ENCODE data around the gene RASSF5.
A peak's percentile ranks its signal among the peaks of the same experiment; 100 is the strongest.

The RASSF5 gene

GRCh38 chr1:206510371-206510770 is 3.0 kb downstream of the RASSF5 start:
- Histone ChIP-seq H3K4me1 (ENCODE audit: insufficient read depth, low read length) (no peaks in the 10 kb centered on the region), H3K27me3 (ENCODE audit: insufficient read depth, low read length, poor library complexity) (peaks cover 5% of the 10 kb centered on the region), H3K4me2 (ENCODE audit: insufficient read depth, low read length) (no peak overlapping the region)

GRCh38 chr1:206511362-206512057 is 4.2 kb downstream of the RASSF5 start:
- H3K4me3 ChIP-seq (ENCODE audit: low read depth in 1 of 2, low read length in 2 of 2), result no peak overlapping the region
- H3K9me3 ChIP-seq (ENCODE audit: insufficient read depth, low read length, severe bottlenecking), result no peaks in the 10 kb centered on the region
- H3K4me1 ChIP-seq (ENCODE audit: insufficient read depth, low read length), result no peaks in the 10 kb centered on the region
- no peaks in the 10 kb centered on the region for H3K36me3 ChIP-seq (ENCODE audit: insufficient read depth, low read length)
- ATAC-seq (ENCODE audit: insufficient read depth, low read depth), result no peak
- peak; percentile 25 for DNase-seq
- no peak overlapping the region for H2AFZ ChIP-seq (ENCODE audit: low read depth, low read length)
- H3K27ac ChIP-seq (ENCODE audit: low read length), result no peak overlapping the region
- H3K4me2 ChIP-seq (ENCODE audit: insufficient read depth, low read length), result no peak overlapping the region
- H3K79me2 ChIP-seq (ENCODE audit: insufficient read depth, low read length), result no peaks in the 10 kb centered on the region
- no peak overlapping the region for H3K9ac ChIP-seq (ENCODE audit: low read depth, low read length)
- H4K20me1 ChIP-seq (ENCODE audit: insufficient read depth, low read length), result 0 out of 2 replicates have a peak, but pooled peaks cover 3% of the 10 kb centered on the region
- TF ChIP-seq, protein P1, sequence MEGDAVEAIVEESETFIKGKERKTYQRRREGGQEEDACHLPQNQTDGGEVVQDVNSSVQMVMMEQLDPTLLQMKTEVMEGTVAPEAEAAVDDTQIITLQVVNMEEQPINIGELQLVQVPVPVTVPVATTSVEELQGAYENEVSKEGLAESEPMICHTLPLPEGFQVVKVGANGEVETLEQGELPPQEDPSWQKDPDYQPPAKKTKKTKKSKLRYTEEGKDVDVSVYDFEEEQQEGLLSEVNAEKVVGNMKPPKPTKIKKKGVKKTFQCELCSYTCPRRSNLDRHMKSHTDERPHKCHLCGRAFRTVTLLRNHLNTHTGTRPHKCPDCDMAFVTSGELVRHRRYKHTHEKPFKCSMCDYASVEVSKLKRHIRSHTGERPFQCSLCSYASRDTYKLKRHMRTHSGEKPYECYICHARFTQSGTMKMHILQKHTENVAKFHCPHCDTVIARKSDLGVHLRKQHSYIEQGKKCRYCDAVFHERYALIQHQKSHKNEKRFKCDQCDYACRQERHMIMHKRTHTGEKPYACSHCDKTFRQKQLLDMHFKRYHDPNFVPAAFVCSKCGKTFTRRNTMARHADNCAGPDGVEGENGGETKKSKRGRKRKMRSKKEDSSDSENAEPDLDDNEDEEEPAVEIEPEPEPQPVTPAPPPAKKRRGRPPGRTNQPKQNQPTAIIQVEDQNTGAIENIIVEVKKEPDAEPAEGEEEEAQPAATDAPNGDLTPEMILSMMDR (IDR thresholded peaks at IDR 0.05; ENCODE audit: borderline replicate concordance, extremely low read depth, low read length, poor library complexity, severe bottlenecking), result no peak
- H3K27me3 ChIP-seq (ENCODE audit: insufficient read depth, low read length, poor library complexity), result peaks cover 7% of the 10 kb centered on the region

More at GRCh38 chr1:206510371-206510770, 3.0 kb downstream of the RASSF5 start:
- no peaks in the 10 kb centered on the region for H3K9me3 ChIP-seq (ENCODE audit: insufficient read depth, low read length, severe bottlenecking)
- no peak overlapping the region for H3K4me3 ChIP-seq (ENCODE audit: low read depth in 1 of 2, low read length in 2 of 2)
- TF ChIP-seq, protein P1 (IDR thresholded peaks at IDR 0.05; ENCODE audit: borderline replicate concordance, extremely low read depth, low read length, poor library complexity, severe bottlenecking), result no peak
- no peak for TF ChIP-seq EZH2 (IDR thresholded peaks at IDR 0.05; ENCODE audit: borderline replicate concordance, low read depth, low read length, severe bottlenecking)
- H3K36me3 ChIP-seq (ENCODE audit: insufficient read depth, low read length), result no peaks in the 10 kb centered on the region
- H2AFZ ChIP-seq (ENCODE audit: low read depth, low read length), result no peak overlapping the region
- ATAC-seq (ENCODE audit: insufficient read depth, low read depth) (no peak), DNase-seq (no peak)
- H3K79me2 ChIP-seq (ENCODE audit: insufficient read depth, low read length), result no peaks in the 10 kb centered on the region
- no peak overlapping the region for H3K27ac ChIP-seq (ENCODE audit: low read length)
- 0 out of 2 replicates have a peak, but pooled peaks cover 3% of the 10 kb centered on the region for H4K20me1 ChIP-seq (ENCODE audit: insufficient read depth, low read length)
- no peak overlapping the region for H3K9ac ChIP-seq (ENCODE audit: low read depth, low read length)

- 0 out of 2 replicates have a peak, but pooled peaks cover 3% of the 10 kb centered on the region for H4K20me1 ChIP-seq (ENCODE audit: insufficient read depth, low read length)
- no peaks in the 10 kb centered on the region for H3K4me1 ChIP-seq (ENCODE audit: insufficient read depth, low read length)
- no peak overlapping the region for H3K27ac ChIP-seq (ENCODE audit: low read length)
Observed at GRCh38 chr1:206512058-206512850, 4.9 kb downstream of the RASSF5 start.

More at GRCh38 chr1:206512058-206512850, 4.9 kb downstream of the RASSF5 start:
- no peak for TF ChIP-seq EZH2 (IDR thresholded peaks at IDR 0.05; ENCODE audit: borderline replicate concordance, low read depth, low read length, severe bottlenecking)
- TF ChIP-seq, protein P1 (IDR thresholded peaks at IDR 0.05; ENCODE audit: borderline replicate concordance, extremely low read depth, low read length, poor library complexity, severe bottlenecking), result no peak
- ATAC-seq (ENCODE audit: insufficient read depth, low read depth) (no peak), DNase-seq (no peak)
- H3K9me3 ChIP-seq (ENCODE audit: insufficient read depth, low read length, severe bottlenecking), result no peaks in the 10 kb centered on the region
- H2AFZ ChIP-seq (ENCODE audit: low read depth, low read length), result no peak overlapping the region
- H3K27me3 ChIP-seq (ENCODE audit: insufficient read depth, low read length, poor library complexity), result peaks cover 7% of the 10 kb centered on the region
- no peaks in the 10 kb centered on the region for H3K79me2 ChIP-seq (ENCODE audit: insufficient read depth, low read length)
- no peaks in the 10 kb centered on the region for H3K36me3 ChIP-seq (ENCODE audit: insufficient read depth, low read length)
- no peak overlapping the region for H3K9ac ChIP-seq (ENCODE audit: low read depth, low read length)
- H3K4me2 ChIP-seq (ENCODE audit: insufficient read depth, low read length), result no peak overlapping the region
- H3K4me3 ChIP-seq (ENCODE audit: low read depth in 1 of 2, low read length in 2 of 2), result no peak overlapping the region

All from DND-41 (cell line).